Activated CD4-positive, alpha-beta T cell treated with anti-CD3 and anti-CD28 coated beads for 48 hours (primary cell): ENCODE results near the gene GPS1.
"Not testable (repeated sequence)": the region's sequence is repeated elsewhere in the genome, so short reads cannot be mapped to it uniquely, and the experiment has no call there.

Source experiments
- DNase-seq: peaks from one replicate; pipeline ENCODE4 v3.0.0-alpha.2; 2020

GPS1 gene

DNA sequence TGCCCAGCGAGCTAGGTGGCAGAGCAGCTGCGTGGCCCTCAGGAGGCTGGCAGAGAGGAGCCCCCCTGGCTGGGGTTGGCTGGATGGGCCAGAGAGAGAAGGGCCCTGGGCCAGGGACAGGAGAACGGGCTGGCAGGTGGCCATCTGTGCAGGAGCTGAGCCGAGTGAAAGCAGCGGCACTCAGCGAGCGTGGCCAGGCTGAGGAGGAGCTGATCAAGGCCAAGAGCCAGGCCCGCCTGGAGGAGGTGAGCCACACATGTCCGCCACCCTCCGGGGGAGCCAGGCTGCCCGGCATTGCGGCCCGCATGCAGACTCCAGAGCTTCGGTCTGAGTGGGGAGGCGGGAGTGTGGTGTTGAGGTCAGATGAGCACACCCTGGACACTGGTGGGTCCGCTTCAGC lies 22.3 kb upstream of the GPS1 start:
- no peak for DNase-seq

DNA sequence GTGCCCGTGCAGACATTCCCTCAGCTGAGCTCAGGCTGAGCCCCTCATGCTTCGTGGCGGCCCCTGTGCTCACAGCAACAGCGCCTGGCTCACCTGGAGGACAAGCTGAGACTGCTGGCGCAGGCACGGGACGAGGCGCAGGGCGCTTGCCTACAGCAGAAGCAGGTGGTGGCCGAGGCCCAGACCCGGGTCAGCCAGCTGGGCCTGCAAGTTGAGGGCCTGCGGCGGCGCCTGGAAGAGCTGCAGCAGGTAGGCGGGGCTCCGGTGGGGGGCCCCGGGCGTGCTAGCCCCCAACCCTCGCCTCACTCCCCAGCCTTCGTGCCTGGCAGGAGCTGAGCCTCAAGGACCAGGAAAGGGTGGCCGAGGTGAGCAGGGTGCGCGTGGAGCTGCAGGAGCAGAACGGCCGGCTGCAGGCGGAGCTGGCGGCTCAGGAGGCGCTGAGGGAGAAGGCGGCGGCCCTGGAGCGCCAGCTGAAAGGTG lies 21.7 kb upstream of the GPS1 start:
- no peak for DNase-seq

DNA sequence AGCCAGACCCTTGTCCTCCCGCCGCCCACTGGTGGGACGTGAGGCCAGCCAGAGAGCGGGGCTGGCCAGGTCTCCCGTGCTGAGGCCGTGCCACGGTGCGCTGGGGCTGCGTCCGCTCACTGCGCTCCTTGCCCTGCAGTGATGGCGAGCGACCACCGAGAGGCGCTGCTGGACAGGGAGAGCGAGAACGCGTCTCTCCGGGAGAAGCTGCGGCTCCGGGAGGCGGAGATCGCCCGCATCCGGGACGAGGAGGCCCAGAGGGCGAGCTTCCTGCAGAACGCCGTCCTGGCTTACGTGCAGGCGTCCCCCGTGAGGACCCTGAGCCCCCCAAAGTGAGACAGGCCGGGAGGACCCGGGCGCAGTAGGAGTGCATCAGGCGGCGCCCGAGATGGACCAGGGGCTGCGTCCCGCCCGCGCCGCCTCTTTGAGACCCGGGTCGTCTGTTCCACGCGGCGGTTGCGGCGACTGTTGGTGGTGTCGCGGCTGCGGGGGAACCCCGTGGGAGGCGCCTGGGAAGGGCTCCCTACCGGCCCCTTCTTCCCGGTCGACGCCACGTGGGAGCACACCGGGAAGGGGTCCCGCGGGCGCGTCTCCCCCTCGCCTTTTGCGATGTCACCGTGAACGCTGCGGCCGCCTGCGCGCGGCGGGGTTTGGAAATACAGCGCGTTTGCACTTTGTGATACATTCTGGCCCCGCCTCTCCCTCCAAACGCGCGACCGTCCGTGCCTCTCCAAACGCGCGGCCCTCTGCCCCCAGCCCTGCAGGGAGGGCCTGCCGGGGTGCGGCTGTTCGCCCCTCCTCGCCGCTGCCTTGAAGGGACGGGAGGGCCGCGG lies 21.0 kb upstream of the GPS1 start:
- DNase-seq, result peak; percentile 88

DNA sequence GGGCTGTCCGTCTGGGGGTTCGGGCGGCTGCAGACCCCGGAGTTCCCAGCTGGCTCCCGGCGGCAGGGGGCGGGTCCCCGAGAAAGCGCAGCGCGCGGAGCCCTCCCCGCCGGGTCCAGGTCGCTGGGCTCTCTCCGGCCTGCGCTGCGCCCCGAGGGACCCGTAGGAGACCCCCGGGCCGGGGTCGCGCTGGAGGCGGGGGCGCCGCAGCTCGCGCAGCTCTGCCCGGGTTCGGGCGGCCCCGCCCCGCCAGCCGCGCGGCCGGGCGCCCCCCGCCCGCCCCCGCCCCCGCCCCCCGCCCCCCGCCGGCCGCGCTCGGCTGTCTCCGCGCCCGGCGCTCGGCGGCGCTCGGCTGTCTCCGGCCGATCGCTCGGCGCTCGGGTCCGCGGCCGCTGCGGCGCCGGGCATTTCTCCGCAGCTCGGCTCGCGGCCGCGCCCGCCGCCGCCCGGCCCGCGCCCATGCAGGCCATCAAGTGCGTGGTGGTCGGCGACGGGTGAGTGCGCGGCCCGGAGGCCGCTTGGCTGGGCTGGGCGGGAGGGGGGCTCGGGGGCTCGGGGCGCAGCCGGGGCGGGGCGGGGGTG lies 20.3 kb upstream of the GPS1 start, which contains the start of gene RAC3:
RAC3 (plus strand) TSS at position 376 of the 582 bp plus-strand sequence; CDS start at position 460, 84 bp downstream.
- DNase-seq, result no peak

DNA sequence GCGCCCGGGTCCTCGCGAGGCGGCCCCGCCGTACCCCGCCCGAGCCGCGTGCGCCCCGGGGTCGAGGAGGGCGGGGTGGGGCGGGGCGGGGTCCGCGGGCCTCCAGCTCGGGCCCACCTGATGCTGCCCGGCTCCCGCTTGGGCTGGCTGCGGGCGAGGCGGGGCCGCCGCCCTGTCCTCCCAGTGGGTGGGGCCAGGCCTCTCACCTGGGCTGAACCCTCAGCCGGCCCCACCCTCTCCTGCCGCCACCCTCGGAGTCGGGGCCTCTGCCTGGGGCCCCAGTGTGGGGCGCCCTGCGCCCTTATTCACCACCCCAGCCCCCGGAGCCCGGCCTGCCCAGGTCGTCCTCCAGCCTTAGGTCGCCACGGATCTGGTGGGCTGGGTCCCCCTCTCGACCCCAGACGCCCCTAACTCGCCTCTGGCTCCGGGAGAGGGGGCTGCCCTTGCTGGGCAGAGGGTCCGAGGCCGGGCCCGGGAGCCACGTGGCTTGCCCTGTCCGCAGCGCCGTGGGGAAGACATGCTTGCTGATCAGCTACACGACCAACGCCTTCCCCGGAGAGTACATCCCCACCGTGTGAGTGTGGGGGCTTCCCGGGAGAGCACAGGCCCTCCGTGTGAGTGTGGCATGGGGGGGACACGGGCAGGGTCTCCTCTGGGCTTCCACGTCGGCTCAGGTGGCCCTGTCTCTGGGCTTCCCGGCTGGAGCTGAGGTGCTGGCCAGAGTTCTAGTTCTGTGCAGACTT lies 19.6 kb upstream of the GPS1 start:
- DNase-seq, result peak; percentile 64

DNA sequence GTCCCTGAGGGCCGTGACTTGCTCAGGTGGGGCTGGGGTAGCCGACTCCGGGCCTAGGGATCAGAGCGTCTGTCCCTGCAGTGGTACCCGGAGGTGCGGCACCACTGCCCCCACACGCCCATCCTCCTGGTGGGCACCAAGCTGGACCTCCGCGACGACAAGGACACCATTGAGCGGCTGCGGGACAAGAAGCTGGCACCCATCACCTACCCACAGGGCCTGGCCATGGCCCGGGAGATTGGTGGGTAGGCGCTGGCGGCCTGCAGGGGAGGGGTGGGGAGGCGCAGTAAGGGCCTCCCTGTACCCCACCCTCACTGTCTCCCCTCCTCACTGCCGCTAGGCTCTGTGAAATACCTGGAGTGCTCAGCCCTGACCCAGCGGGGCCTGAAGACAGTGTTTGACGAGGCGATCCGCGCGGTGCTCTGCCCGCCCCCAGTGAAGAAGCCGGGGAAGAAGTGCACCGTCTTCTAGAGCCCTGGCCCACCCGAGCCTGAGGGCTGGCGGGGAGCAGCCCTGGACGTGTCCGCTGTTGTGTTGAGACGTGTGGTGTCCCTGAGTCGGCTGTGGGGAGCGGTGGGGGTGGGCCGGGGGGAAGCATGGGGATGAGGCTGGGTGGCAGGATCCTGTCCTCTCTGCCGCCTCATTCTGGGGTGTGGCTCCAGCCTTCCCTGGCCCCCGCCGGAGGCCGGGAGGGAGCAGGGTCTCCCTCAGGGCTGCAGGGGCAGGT lies 18.2 kb upstream of the GPS1 start:
- no peak for DNase-seq

DNA sequence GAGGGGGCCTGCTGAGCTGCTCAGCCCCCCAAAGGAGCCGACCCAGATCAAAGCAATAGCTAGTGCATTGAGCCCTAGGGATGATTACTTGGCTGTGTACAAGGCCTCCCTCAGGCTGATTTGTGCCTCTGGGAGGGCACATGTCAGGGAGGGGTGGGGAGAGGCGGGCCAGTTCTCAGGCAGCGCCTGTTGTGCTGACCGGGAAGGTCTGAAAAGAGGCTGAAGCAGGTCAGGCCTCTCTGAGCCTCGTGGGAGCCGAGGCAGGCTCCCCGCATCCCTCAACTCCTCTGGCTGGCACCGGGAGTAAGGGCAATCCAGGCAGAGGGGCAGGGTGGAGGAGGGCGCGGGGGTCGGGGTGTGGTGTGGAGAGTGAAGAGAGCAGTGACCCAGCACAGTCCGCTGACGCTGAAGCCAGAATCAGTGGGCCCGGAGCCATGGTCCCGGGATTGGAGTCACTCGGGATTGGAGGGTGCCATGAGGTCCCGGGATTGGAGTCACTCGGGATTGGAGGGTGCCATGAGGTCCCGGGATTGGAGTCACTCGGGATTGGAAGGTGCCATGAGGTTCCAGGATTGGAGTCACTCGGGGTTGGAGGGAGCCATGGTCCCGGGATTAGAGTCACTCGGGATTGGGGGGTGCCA lies 17.2 kb upstream of the GPS1 start:
- no peak for DNase-seq

DNA sequence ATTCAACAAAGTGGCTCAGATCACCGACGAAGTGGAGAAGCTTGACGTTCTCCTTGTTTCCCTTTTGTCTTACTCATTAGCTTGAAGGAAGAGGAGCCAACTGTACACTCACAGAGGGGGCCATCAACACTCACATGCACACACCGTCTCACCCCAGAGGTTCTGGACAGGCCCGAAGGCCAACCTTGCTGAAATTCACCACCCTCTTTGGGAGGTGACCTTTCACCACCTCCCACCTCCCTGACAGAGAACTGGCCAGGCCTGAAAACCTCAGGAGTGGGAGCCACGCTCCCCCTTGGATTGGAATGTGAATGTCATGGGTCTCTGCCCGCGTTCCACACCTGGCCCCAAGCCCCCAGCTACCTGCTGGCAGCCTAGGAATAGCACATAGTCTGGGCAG lies 16.2 kb upstream of the GPS1 start:
- DNase-seq, result no peak

DNA sequence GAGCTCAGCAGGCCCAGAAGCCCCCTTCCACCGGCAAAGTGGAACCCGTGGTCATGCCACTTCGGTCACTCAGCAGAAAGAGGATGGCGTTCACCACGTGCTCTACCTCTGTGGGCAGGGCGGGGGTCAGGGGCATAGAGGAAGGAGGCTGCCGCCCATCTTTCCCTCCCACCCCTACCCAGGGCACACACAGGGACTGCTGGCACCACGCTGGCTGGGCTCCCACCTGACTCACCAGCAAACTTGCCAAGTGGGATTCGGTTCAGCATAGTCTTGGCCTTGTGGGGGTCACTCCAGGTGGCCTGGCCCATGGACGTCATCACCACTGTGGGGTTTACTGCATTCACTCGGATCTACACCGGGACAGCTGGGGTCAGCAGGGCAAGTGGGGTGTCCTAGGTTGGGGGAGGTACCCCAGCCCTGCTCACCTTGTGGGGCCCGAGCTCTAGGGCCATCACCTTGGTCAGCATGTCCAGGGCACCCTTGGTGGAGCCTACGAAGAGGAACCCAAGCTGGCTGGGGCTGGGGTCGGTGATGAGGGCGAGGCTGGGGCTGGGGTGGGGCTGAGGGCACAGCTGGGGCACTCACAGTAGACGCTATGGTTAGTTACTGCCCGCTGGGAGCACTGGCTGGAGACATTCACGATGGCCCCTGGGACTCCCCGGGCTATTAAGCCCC lies 15.6 kb upstream of the GPS1 start:
- no peak for DNase-seq

DNA sequence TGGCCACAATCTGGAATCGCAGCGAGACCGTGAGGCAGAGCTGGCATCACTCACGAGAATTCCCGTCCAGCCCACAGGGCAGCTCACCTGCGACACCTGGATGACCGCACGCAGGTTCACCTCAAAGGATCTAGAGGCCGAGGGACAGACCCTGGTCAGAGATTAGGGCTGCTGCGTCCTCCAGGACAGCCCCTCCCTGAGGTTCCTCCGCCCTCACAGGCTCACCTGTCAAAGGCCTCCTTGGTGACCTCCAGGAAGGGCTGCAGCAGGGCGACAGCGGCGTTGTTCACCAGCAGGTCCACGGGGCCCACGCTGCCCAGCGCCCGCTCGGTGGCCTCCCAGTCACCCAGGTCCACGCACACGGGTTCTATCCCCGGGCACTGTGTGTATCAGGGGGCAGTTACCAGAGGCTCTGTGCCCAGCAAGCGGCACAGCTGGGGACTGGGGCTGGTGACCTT lies 15.0 kb upstream of the GPS1 start:
- DNase-seq, result no peak

DNA sequence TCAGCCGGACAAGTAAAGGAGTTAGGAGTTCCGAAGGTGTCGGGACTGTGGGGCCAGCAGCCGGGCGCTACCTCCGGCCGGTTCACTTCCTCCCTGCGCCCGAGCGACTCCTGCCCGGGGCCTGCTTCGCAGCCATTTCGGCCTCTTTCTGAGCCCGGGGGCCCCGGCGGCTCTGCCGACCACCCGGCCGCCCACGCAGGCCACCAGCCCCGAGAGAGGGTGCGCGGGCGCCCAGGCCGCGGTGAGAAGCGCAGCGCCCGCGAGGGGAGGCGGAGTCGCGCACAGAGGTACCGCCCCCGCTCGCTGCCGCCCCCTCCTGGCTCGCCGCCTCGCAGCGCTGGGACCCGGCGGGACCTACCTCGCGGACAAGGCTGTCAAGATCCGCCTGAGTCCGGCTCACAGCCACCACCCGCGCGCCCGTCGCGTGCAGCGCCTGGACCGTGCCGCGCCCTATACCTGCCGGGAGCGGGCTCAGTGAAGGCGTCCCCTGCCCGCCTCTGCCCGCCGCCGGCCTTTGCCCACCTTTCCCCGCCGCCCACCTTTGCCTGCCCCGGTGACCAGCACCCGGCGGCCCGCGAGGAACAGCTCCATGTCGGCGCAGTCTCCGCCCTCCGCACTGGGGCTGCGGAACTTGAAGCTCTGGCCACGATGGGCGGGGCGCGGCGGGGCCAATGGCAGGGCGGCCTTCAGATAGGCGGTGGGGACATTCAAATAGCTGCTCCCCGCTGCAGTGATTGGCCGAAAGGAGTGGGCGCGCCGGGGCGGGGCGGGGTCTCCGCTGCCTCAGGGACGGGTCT lies 14.4 kb upstream of the GPS1 start, which contains the start of gene DCXR:
DCXR (minus strand) TSS at position 606 of the 797 bp plus-strand sequence; CDS start at position 591, 15 bp downstream.
- peak; percentile 97 for DNase-seq

DNA sequence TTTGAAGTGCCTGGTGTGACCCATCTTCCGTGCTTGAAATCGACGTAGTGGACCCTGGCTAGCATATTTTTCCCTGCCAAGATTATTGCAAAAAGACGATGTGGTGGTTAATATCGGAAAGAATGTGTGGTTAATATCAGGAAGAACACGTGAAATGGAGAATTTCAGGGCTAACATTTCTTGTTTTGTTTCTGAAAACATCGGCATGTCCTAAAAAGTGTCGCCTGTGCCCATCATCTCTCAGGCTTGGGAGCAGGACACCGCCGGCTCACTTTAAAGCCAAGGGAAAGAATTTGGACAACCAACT lies 13.9 kb upstream of the GPS1 start:
- DNase-seq, result no peak

DNA sequence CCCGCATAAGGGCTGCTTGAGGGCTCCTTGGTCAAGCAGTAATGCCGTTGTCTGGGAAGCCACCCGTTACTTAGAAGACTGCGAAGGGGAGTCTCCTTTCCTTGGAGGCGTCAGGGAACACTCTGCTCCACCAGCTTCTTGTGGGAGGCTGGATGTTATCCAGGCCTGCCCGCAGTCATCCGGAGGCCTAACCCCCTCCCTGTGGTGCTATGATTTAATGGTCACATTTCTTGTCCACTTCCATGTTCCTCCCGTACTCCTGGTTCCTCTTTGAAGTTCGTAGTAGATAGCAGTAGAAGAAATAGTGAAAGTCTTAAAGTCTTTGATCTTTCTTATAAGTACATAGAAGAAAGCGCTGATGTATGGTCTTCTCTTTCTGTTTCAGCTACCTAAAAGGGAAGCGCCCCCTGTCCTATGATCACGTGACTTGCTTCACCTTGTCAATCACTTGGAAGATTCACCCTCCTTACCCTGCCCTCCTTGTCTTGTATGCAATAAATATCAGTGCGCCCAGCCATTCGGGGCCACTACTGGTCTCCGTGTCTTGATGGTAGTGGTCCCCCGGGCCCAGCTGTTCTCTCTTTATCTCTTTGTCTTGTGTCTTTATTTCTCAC lies 12.8 kb upstream of the GPS1 start:
- DNase-seq, result not testable (repeated sequence)

DNA sequence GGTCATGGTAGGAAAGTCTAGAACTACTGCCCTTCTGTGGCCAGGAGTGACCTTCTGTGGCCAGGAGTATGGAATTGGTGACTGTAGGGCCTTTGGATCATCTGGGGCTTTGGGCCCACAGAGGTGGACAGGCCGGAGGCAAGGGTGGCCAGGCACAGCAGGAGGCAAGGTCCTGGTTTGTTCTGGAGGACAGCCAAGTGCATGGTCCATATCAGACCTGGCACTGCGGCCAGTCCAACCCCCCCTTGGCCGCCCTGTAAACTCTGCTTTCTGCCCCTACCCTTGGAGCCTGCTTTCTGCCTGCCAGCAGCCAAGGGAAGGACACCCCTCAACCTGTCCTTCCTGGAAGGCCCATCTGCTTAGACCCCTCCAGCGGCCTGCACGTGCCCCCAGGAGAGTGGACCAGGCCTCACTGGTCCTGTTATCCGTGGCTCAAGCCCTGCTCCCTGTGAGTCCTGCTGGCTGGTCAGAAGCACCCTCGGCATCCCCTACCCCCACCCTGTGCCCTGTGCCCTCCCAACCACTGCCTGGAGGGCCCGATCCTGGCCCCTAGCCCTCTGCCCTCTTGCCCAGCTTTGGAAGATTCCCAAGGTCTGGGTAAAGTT lies 11.9 kb upstream of the GPS1 start:
- no peak for DNase-seq

DNA sequence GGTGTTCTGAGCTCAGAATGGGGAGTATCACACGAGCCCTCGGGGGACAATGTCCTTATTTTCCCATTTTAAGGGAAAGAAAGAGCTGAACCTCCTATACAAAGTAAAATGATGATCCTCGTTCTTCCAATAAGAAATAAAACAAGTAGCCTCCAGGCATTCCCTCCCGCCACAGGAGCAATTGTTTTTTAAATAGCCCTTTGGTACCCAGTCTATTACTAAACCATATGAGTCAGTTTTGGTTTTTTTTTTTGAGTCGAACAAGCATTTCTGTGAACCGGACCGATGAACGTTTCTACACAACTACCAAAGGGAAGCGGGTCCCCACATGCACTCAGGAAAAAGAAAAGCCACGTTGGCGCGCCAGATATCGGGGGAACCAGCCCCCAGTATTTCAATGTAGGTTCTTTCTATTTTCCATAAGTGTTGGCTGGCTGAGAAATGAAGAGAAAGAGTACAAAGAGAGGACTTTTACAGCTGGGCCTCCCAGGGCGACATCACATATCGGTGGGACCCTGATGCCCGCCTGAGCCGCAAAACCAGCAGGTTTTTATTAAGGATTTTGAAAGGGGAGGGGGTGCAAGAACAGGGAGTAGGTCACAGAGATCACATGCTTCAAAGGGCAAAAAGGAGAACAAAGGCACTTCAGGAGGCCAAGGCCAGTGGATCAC lies 10.4 kb upstream of the GPS1 start:
- no peak for DNase-seq

DNA sequence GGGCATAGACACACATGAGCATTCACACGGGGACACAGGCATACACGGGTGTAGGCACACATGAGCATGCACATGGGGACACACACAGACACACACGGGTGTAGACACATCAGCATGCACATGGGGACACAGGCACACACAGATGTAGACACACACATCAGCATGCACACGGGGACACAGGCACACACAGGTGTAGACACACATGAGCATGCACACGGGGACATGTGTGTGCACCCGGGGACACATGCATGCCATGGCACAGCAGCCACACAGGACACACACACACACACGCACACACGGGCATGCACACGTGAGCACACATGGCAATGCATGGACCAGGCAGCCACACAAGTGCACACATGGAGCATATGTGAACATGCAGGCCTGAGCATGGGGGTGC lies 9.0 kb upstream of the GPS1 start:
- DNase-seq, result no peak

DNA sequence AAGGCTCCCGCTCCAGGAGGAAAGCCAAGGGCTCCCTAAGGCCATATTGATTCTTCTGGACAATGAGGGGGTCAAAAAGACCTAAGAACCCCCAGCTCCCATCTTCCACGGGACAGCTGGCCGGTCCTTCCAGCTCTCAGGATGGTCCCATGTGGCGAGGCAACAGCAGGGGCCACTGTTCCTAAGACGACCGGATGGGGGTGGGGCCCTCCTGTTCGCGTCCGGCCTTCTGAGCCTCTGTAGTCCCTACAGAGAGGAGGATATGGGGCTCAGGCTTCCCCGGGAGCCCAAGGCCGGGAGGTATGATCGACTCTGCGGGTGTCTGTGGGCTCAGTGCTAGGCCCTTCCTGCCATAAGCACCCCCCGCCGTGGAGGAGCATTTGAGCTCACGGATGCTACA lies 8.2 kb upstream of the GPS1 start:
- DNase-seq, result no peak

DNA sequence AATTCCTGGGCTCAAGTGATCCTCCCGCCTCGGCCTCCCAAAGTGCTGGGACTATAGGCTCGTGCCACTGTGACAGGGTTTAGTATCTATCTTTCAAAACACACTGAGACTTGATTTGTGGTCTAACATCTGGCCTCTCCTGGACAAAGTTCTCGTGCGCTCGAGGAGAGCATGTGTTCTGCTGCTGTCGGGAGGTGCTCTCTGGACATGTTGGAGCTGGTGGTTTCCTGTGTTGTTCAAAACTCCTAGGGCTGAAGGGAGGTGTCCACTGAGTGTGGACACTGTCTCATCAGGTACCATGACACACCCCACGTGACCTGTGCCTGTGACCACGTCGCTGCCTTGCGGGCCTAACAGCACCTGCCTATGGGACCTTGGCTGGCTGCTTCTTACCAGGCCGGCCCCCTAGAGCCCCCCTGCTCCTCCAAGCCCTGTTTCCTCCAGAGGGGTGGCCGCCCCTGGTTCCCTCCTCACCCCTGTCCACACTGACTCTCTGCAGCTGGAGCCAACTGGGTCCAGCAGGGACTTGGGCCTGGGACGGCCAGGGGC lies 5.7 kb upstream of the GPS1 start:
- DNase-seq, result no peak

DNA sequence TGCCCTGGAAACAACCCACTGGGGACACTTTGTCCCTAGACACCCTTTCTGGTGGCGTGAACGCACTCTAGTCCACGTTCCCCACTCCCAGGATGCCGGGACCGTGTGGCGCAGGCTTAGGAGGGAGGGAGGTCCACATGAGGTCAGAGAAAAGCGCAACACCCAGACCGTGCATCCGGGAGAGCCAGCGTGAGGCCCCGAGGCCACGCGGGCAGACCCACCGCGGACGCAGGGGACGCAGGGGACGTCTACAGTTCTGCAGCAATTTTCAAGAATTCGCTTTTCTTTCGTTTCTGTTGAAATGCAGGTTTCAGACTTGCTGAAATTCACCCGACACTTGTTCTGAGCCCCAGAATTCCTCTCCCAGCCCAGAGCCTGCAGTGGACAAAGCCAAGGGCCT lies 4.8 kb upstream of the GPS1 start:
- no peak for DNase-seq
